SK-N-SH (cell line): Measurements from ENCODE around the gene ANAPC16. TPM values are rescaled to one million over a fixed set of nuclear protein-coding genes. Genes with fewer than 3 reads are reported as not detected.

ENCODE experiments used
- CTCF ChIA-PET: fragments of 300-600, 350-600 bp; formaldehyde crosslinking; extraction: SDS; loops from one replicate; lab custom pipeline; 2021; lab: Yijun Ruan, JAX
- POLR2A ChIA-PET: fragments of 350-600 bp; sonication (Branson Sonifier 250); formaldehyde crosslinking; extraction: SDS; loops from one replicate; lab custom pipeline; 2020; ENCODE audit warnings: antibody characterized with exemption, inconsistent platforms; lab: Yijun Ruan, JAX
- DNase-seq: peaks from one replicate; pipeline ENCODE4 v3.0.0; 2012
- H2AFZ ChIP-seq: fragments of 200-600 bp; sonication (generic); 2 replicates; pipeline ENCODE4 v1.8.1; 2016; ENCODE audit warnings: antibody characterized with exemption, mild to moderate bottlenecking, low read depth
- H3F3A ChIP-seq: fragments of 200-600 bp; sonication (generic); replicated peaks from 2 replicates; pipeline ENCODE3; 2016; ENCODE audit warnings: antibody characterized with exemption, mild to moderate bottlenecking; ENCODE audit not compliant: insufficient read depth
- H3K27ac ChIP-seq, 2 experiments: fragments of 200-500 bp in 1 of 2; fragments of 200-600 bp in 1 of 2; sonication (Bioruptor generic) in 1 of 2; sonication (generic), shearing (Covaris generic) in 1 of 2; 2 replicates each; pipeline versions ENCODE4 v1.5.1 to v1.6.1; 2014 to 2016; ENCODE audit warnings: low read depth in 2 of 2, inconsistent platforms in 1 of 2, low read length in 1 of 2, mild to moderate bottlenecking in 1 of 2, mixed read lengths in 1 of 2
- H3K27me3 ChIP-seq: fragments of 200-600 bp; sonication (generic), shearing (Covaris generic); 2 replicates; pipeline ENCODE4 v1.6.1; 2016; ENCODE audit warnings: mixed run types; ENCODE audit not compliant: insufficient read depth
- H3K36me3 ChIP-seq, 2 experiments: fragments of 200-500 bp in 1 of 2; fragments of 200-600 bp in 1 of 2; sonication (Bioruptor generic) in 1 of 2; sonication (generic) in 1 of 2; replicated peaks in 1 of 2; 2 replicates each; pipeline versions ENCODE3 to v1.5.1; 2014 to 2016; ENCODE audit warnings: low read length in 1 of 2, mild to moderate bottlenecking in 1 of 2; ENCODE audit not compliant: insufficient read depth in 2 of 2, control insufficient read depth in 1 of 2
- H3K4me1 ChIP-seq, 2 experiments: fragments of 200-500 bp in 1 of 2; fragments of 200-600 bp in 1 of 2; sonication (Bioruptor generic) in 1 of 2; sonication (generic), shearing (Covaris generic) in 1 of 2; 2 replicates each; pipeline versions ENCODE4 v1.5.1 to v1.6.1; 2014 to 2016; ENCODE audit warnings: low read depth in 1 of 2, low read length in 1 of 2, mixed run types in 1 of 2; ENCODE audit not compliant: insufficient read depth in 2 of 2, control insufficient read depth in 1 of 2
- H3K4me2 ChIP-seq: fragments of 200-600 bp; sonication (generic), shearing (Covaris generic); 2 replicates; pipeline ENCODE4 v1.6.1; 2017; ENCODE audit warnings: mixed run types
- H3K4me3 ChIP-seq, 2 experiments: fragments of 200-500 bp in 1 of 2; fragments of 200-600 bp in 1 of 2; sonication (Bioruptor generic) in 1 of 2; sonication (generic), shearing (Covaris generic) in 1 of 2; 2 replicates each; pipeline versions ENCODE4 v1.5.1 to v1.8.1; 2014 to 2016; ENCODE audit warnings: low read depth in 2 of 2, inconsistent platforms in 1 of 2, low read length in 1 of 2, mild to moderate bottlenecking in 1 of 2, mixed read lengths in 1 of 2, moderate library complexity in 1 of 2
- H3K79me2 ChIP-seq: fragments of 200-600 bp; sonication (generic); 2 replicates; pipeline ENCODE4 v1.8.1; 2017; ENCODE audit warnings: mild to moderate bottlenecking; ENCODE audit not compliant: insufficient read depth
- H3K9ac ChIP-seq: fragments of 200-600 bp; sonication (generic); 2 replicates; pipeline ENCODE4 v1.6.1; 2017; ENCODE audit warnings: mixed run types
- H3K9me2 ChIP-seq: fragments of 200-600 bp; sonication (generic); 2 replicates; pipeline ENCODE4 v1.6.1; 2017; ENCODE audit warnings: mixed run types
- H3K9me3 ChIP-seq: fragments of 200-600 bp; sonication (generic); 2 replicates; pipeline ENCODE4 v1.6.1; 2017; ENCODE audit warnings: mixed run types, mild to moderate bottlenecking, moderate library complexity
- H4K20me1 ChIP-seq: fragments of 200-600 bp; sonication (generic); 2 replicates; pipeline ENCODE4 v1.6.1; 2017; ENCODE audit warnings: mild to moderate bottlenecking, mixed run types; ENCODE audit not compliant: insufficient read depth
- CHD2 ChIP-seq: fragments of 150-350 bp; IDR thresholded peaks from 2 replicates; pipeline ENCODE4 v1.6.1; 2018; ENCODE audit warnings: low read length; ENCODE audit not compliant: partially characterized antibody
- GABPA ChIP-seq: IDR thresholded peaks from 2 replicates; pipeline ENCODE4 v1.4.0; 2012; ENCODE audit warnings: low read depth, mild to moderate bottlenecking
- IRF3 ChIP-seq: fragments of 150-350 bp; IDR thresholded peaks from 2 replicates; pipeline ENCODE4 v1.6.1; 2016; ENCODE audit warnings: mild to moderate bottlenecking, low read depth, low read length
- POLR2AphosphoS5 ChIP-seq: IDR thresholded peaks from 2 replicates; pipeline ENCODE4 v1.6.1; 2012; ENCODE audit warnings: low read depth, low read length
- RCOR1 ChIP-seq: fragments of 150-350 bp; IDR thresholded peaks from 2 replicates; pipeline ENCODE4 v1.6.1; 2017; ENCODE audit warnings: antibody characterized with exemption, low read length
- REST ChIP-seq: IDR thresholded peaks from 2 replicates; pipeline ENCODE4 v1.6.1; 2012; ENCODE audit warnings: mild to moderate bottlenecking, low read depth, low read length, moderate library complexity
- SIN3A ChIP-seq: IDR thresholded peaks from 2 replicates; pipeline ENCODE4 v1.6.1; 2012; ENCODE audit warnings: low read depth, mild to moderate bottlenecking, low read length, moderate library complexity, borderline replicate concordance
- TAF1 ChIP-seq: IDR thresholded peaks from 2 replicates; pipeline ENCODE4 v1.6.1; 2012; ENCODE audit warnings: low read depth, mild to moderate bottlenecking, low read length, moderate library complexity, borderline replicate concordance
- whole genome bisulfite sequencing: methylation state at CpG from one replicate; pipeline ENCODE4 v1.1.6; 2017; ENCODE audit warnings: low lambda C conversion rate; 5-methylcytosine and 5-hydroxymethylcytosine counted together
- polyA plus RNA-seq, 3 experiments: library from polyadenylated mRNA; depleted of rRNA; stranded (reverse); fragments of >200 nt; gene quantifications; 2 replicates each; pipeline ENCODE4 v1.2.3, GENCODE V29; 2012
- TF ChIP-seq, protein P1 (sequence below): IDR thresholded peaks from 2 replicates; pipeline ENCODE4 v1.4.0; 2012; ENCODE audit warnings: low read depth

The ANAPC16 gene
- polyA plus RNA-seq, 1 of the 3 experiments (the other 2 are of a cell fraction) = 45.2 TPM

DNA sequence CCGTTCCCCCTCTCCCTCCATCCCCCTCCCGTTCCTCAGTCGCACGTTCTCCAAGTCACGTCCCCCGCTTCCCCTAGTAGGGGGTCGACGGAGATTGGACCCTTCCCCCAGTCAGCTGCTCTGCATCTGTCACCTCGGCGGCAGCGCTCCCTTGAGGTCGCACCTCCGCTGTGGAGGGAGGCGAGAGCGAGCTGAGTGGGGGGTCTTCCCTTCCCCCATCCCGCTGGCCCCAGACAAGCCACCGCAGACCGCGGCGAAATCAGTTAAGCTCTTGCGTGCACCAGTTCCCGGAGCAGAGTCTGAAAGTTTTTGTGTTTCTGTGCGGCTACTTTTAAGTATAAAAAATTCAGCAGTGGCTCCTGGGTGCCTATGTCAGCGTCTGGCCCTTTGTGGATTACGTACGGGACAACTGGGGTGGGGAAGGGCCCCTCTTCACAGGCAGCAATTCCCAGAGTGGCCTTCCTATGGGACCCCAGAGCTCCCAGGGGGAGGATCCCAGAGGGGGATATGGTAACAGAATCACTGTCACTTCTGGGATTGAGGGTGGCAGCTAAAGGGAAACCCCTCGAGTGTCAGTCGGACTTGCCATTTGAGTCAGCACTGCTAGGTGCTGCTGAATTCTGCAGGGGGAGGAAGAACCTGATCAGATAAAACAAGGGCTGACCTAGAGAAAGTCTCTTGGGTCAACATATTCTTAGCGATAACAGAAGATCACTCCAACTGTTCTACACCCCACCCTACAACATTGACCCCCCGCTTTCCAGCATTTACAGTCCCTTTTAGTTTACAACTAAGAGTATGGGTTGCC, 45.4 kb downstream of the ANAPC16 start:
- WGBS = 11% methylated on average over 14 of the region's 30 CpGs
- Histone ChIP-seq H3K27me3 (no peaks in the 10 kb centered on the region), H3K27ac (peak overlapping the region in 1 of 2 experiments; percentile 96; a peak in 3 of 4 replicates), H3K9me3 (no peaks in the 10 kb centered on the region), H3K79me2 (no peaks in the 10 kb centered on the region), H3K9me2 (no peaks in the 10 kb centered on the region), H3K4me1 (peaks cover 20 to 28% of the 10 kb centered on the region in 2 experiments), H3F3A (no peaks in the 10 kb centered on the region), H3K9ac (peak overlapping the region; percentile 59), H3K4me3 (peak overlapping the region; percentile 52 to 64), H3K36me3 (no peaks in the 10 kb centered on the region), H3K4me2 (peak overlapping the region; percentile 77), H2AFZ (peak overlapping the region; percentile 90), H4K20me1 (no peaks in the 10 kb centered on the region)
- CTCF ChIA-PET = interaction anchor here (0.7 to 8.2 kb wide), 10 partner anchors 9 to 76 kb away, joined by 3 to 70 read pairs (median 4); partner anchors contain the start of gene DDIT4
- POLR2A ChIA-PET = interaction anchor here (0.7 to 8.8 kb wide), 7 partner anchors 9 to 187 kb away, joined by 3 to 174 read pairs (median 10); partner anchors contain the start of gene DDIT4
- peak; percentile 57 for DNase-seq
- TF ChIP-seq REST = no peak
- TF ChIP-seq IRF3 = no peak
- TF ChIP-seq CHD2 = peak; percentile 84
- TF ChIP-seq, protein P1, sequence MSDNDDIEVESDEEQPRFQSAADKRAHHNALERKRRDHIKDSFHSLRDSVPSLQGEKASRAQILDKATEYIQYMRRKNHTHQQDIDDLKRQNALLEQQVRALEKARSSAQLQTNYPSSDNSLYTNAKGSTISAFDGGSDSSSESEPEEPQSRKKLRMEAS = no peak
- TF ChIP-seq GABPA = no peak
- 0 out of 2 replicates have a peak, but pooled peaks have one; percentile 27 for TF ChIP-seq TAF1
- TF ChIP-seq POLR2AphosphoS5 = 0 out of 2 replicates have a peak, but pooled peaks have one; percentile 40
- TF ChIP-seq RCOR1 = 0 out of 2 replicates have a peak, but pooled peaks have one; percentile 7
- TF ChIP-seq SIN3A = no peak; the same call in 1 of the 2 replicates
